ENCODE data around the gene AEBP1. TPM values are rescaled to one million over a fixed set of nuclear protein-coding genes. Genes with fewer than 3 reads are reported as not detected.

Gene AEBP1
- total RNA-seq, 2 experiments from 2014 or later, result 35.0 to 64.2 TPM

DNA sequence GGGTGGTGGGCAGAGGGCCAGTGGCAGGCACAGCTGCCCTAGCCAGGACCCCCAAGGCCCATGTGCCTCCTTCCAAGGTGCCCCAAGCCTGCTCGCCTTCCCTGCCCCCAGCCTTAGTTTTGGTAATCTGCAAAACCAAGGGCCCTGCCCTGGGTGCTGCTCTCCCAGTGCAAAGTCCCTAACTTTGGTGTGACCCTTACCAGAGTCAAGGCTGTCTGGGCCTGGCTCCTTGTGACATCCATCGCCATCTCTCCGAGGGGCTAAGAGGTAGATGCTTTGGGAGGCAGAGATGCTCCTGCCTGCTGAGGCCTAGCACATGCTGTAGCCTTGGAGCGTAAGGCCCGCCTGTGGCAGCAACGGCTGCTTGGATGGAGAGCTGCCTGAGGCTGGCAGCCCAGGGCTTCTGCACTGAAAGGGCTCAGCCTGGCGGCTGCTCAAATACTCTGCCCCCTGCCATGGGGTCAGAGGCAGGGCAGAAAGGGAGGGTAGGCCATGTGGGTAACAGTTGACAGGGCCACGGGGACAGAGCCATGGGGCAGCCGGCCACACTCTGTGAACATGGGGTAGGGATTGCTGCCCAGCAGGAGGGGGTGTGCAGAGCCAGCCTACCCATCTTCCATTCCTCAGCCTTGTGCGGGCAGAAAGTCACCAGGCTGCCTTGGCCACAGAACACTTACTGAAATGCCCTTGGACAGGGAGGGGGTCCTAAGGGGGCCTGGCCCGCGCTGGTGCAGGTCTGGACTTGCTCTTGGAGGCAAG, 54.9 kb downstream of the AEBP1 start:
- H4K20me1 ChIP-seq (ENCODE audit: insufficient read depth, low read length), result no peaks in the 10 kb centered on the region
- ChIA-PET CTCF (ENCODE audit: unreplicated experiment) (no interaction called here), POLR2A (no interaction called here)
- no peaks in the 10 kb centered on the region for H3K36me3 ChIP-seq (ENCODE audit: insufficient read depth, low read length)
- TF ChIP-seq, protein P1, sequence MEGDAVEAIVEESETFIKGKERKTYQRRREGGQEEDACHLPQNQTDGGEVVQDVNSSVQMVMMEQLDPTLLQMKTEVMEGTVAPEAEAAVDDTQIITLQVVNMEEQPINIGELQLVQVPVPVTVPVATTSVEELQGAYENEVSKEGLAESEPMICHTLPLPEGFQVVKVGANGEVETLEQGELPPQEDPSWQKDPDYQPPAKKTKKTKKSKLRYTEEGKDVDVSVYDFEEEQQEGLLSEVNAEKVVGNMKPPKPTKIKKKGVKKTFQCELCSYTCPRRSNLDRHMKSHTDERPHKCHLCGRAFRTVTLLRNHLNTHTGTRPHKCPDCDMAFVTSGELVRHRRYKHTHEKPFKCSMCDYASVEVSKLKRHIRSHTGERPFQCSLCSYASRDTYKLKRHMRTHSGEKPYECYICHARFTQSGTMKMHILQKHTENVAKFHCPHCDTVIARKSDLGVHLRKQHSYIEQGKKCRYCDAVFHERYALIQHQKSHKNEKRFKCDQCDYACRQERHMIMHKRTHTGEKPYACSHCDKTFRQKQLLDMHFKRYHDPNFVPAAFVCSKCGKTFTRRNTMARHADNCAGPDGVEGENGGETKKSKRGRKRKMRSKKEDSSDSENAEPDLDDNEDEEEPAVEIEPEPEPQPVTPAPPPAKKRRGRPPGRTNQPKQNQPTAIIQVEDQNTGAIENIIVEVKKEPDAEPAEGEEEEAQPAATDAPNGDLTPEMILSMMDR (conservative IDR thresholded peaks at IDR 0.05; ENCODE audit: low read length), result no peak
- TF ChIP-seq EZH2phosphoT487 (IDR thresholded peaks at IDR 0.05; ENCODE audit: borderline replicate concordance, low read depth, low read length), result no peak
- BruUV-seq (replicated peaks), result no TSS peak
- no peaks in the 10 kb centered on the region for H3K4me1 ChIP-seq (ENCODE audit: insufficient read depth, low read length, poor library complexity, severe bottlenecking)
- H3K27ac ChIP-seq (ENCODE audit: low read depth, low read length, poor library complexity, severe bottlenecking), result no peak overlapping the region
- no peak overlapping the region for H3K4me3 ChIP-seq (ENCODE audit: low read depth, low read length, poor library complexity, severe bottlenecking)
- intact Hi-C loops (cut with micrococcal nuclease; ENCODE audit: unreplicated experiment), result no loop called here
- no peak for DNase-seq (ENCODE audit: low spot score)
- no peak overlapping the region for H3K4me2 ChIP-seq (ENCODE audit: low read length)
- H2AFZ ChIP-seq (ENCODE audit: low read length), result no peak overlapping the region
- H3K9me2 ChIP-seq (ENCODE audit: insufficient read depth, low read length), result no peaks in the 10 kb centered on the region
- no peaks in the 10 kb centered on the region for H3K79me2 ChIP-seq (ENCODE audit: insufficient read depth, low read depth, low read length)
- H3K9me3 ChIP-seq (ENCODE audit: low read length), result no peaks in the 10 kb centered on the region

DNA sequence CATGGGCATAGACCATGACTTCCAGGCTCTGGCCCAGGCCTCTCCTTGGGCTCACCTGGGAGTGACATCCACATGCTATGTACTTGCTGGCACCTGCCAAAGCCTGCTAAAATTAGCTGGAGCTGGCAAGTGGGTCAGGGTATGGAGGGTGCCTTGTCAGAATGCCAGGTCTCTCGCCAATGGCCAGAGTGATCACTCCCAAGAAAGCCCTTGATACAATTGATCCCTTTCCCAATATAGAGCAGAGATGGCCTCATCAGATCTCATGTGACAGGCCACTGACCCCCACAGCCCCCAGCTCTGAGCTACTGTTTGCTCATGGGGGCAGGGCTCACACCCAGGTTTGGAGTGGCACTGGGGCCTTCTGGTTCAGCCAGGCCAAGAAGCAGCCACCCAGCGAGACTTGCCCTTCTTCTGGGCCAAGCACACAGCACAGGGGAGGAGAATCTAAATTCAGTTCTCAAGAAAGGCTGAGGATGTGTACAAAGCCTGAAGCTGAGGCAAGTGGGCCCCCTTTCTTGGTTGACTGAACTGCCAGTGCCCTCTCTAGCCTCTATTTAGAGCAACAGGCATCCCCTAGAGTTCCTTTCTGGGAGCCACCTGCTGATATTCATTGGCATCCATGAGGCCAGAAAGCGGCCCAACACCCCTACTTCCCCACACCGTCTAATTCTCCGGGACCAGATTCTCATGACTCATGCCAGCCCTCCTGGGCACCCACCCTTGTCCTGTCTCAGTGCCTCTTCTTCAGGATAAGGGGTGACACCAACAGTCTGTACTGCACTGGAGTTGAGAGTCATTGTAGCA, 55.9 kb downstream of the AEBP1 start:
- intact Hi-C loops (cut with micrococcal nuclease; ENCODE audit: unreplicated experiment), result no loop called here

More for the DNA sequence above, 55.9 kb downstream of the AEBP1 start:
- no peak overlapping the region for H2AFZ ChIP-seq (ENCODE audit: low read length)
- H3K4me1 ChIP-seq (ENCODE audit: insufficient read depth, low read length, poor library complexity, severe bottlenecking), result no peaks in the 10 kb centered on the region
- no peaks in the 10 kb centered on the region for H3K36me3 ChIP-seq (ENCODE audit: insufficient read depth, low read length)
- CTCF ChIA-PET (ENCODE audit: unreplicated experiment), result no interaction called here
- no TSS peak for BruUV-seq (replicated peaks)
- H3K4me3 ChIP-seq (ENCODE audit: low read depth, low read length, poor library complexity, severe bottlenecking), result no peak overlapping the region
- H4K20me1 ChIP-seq (ENCODE audit: insufficient read depth, low read length), result no peaks in the 10 kb centered on the region
- H3K79me2 ChIP-seq (ENCODE audit: insufficient read depth, low read depth, low read length), result no peaks in the 10 kb centered on the region
- no peak for DNase-seq (ENCODE audit: low spot score)
- no peaks in the 10 kb centered on the region for H3K9me2 ChIP-seq (ENCODE audit: insufficient read depth, low read length)
- no peak overlapping the region for H3K27ac ChIP-seq (ENCODE audit: low read depth, low read length, poor library complexity, severe bottlenecking)
- POLR2A ChIA-PET, result no interaction called here
- H3K9me3 ChIP-seq (ENCODE audit: low read length), result no peaks in the 10 kb centered on the region
- TF ChIP-seq, protein P1 (conservative IDR thresholded peaks at IDR 0.05; ENCODE audit: low read length), result no peak
- TF ChIP-seq EZH2phosphoT487 (IDR thresholded peaks at IDR 0.05; ENCODE audit: borderline replicate concordance, low read depth, low read length), result no peak
- no peak overlapping the region for H3K4me2 ChIP-seq (ENCODE audit: low read length)

Data from OCI-LY7 (cell line).